Neuronal stem cell (in vitro differentiated cells): ENCODE results near the gene CIAO2A.

Source experiments
- DNase-seq: peaks from one replicate; pipeline ENCODE4 v3.0.0-alpha.2; 2013; ENCODE audit warnings: low spot score
- H2AFZ ChIP-seq: one replicate; pipeline ENCODE4 v1.6.1; 2013; ENCODE audit warnings: mild to moderate bottlenecking, low read length, inconsistent platforms
- H2AK5ac ChIP-seq: 2 replicates; pipeline ENCODE4 v1.6.1; 2013; ENCODE audit warnings: low read depth, mild to moderate bottlenecking, inconsistent platforms, low read length, moderate library complexity, mixed read lengths
- H2BK120ac ChIP-seq: 2 replicates; pipeline ENCODE4 v1.6.1; 2013; ENCODE audit warnings: low read depth, mild to moderate bottlenecking, inconsistent platforms, low read length, moderate library complexity, mixed read lengths
- H2BK12ac ChIP-seq: one replicate; pipeline ENCODE4 v1.6.1; 2013; ENCODE audit warnings: low read length, inconsistent platforms
- H2BK15ac ChIP-seq: 2 replicates; pipeline ENCODE4 v1.6.1; 2013; ENCODE audit warnings: mild to moderate bottlenecking, low read length, inconsistent platforms, mixed read lengths
- H2BK5ac ChIP-seq: one replicate; pipeline ENCODE4 v1.6.1; 2013; ENCODE audit warnings: inconsistent platforms, mild to moderate bottlenecking, low read length, moderate library complexity
- H3K14ac ChIP-seq: one replicate; pipeline ENCODE4 v1.6.1; 2013; ENCODE audit warnings: low read length, inconsistent platforms
- H3K18ac ChIP-seq: 2 replicates; pipeline ENCODE4 v1.6.1; 2013; ENCODE audit warnings: low read length, inconsistent platforms
- H3K23ac ChIP-seq: 2 replicates; pipeline ENCODE4 v1.6.1; 2013; ENCODE audit warnings: low read depth, mild to moderate bottlenecking, mixed read lengths, low read length, inconsistent platforms; ENCODE audit not compliant: poor library complexity
- H3K27ac ChIP-seq: replicated peaks from 3 replicates; pipeline ENCODE4 v1.5.1; 2013; ENCODE audit warnings: low read length, inconsistent platforms
- H3K27me3 ChIP-seq, 3 experiments: 2 replicates each; pipeline ENCODE4 v1.6.1; 2013; ENCODE audit warnings: low read length in 3 of 3, mild to moderate bottlenecking in 2 of 3, inconsistent platforms in 1 of 3, low read depth in 1 of 3, mixed read lengths in 1 of 3, moderate library complexity in 1 of 3; ENCODE audit not compliant: control insufficient read depth in 3 of 3, insufficient read depth in 3 of 3
- H3K36me3 ChIP-seq, 2 donors: replicated peaks in 1 of 2; 2 replicates each; pipeline ENCODE4 v1.6.1; 2013; ENCODE audit warnings: low read length in 2 of 2; ENCODE audit not compliant: control insufficient read depth in 2 of 2, insufficient read depth in 2 of 2
- H3K4ac ChIP-seq: 2 replicates; pipeline ENCODE4 v1.6.1; 2013; ENCODE audit warnings: inconsistent platforms, mild to moderate bottlenecking, low read length, moderate library complexity
- H3K4me1 ChIP-seq, 2 donors: 1 replicate in 1 of 2; 2 replicates in 1 of 2; pipeline ENCODE4 v1.6.1; 2013; ENCODE audit warnings: low read length in 2 of 2, low read depth in 1 of 2; ENCODE audit not compliant: control insufficient read depth in 2 of 2, insufficient read depth in 1 of 2
- H3K4me2 ChIP-seq: one replicate; pipeline ENCODE4 v1.6.1; 2013; ENCODE audit warnings: mild to moderate bottlenecking, low read length, inconsistent platforms; ENCODE audit not compliant: insufficient read depth, poor library complexity, severe bottlenecking
- H3K4me3 ChIP-seq, 2 donors: 2 replicates each; pipeline ENCODE4 v1.5.1; 2013; ENCODE audit warnings: low read length in 2 of 2, mild to moderate bottlenecking in 2 of 2, inconsistent platforms in 1 of 2, moderate library complexity in 1 of 2
- H3K79me1 ChIP-seq: one replicate; pipeline ENCODE4 v1.6.1; 2013; ENCODE audit warnings: low read depth, mild to moderate bottlenecking, inconsistent platforms, low read length, moderate library complexity
- H3K9ac ChIP-seq: one replicate; pipeline ENCODE4 v1.6.1; 2013; ENCODE audit warnings: mild to moderate bottlenecking, low read depth, low read length, inconsistent platforms; ENCODE audit not compliant: poor library complexity
- H3K9me3 ChIP-seq, 2 donors: replicated peaks in 1 of 2; 2 replicates each; pipeline versions ENCODE3 to v1.6.1; 2013; ENCODE audit warnings: low read length in 2 of 2, mild to moderate bottlenecking in 2 of 2, inconsistent platforms in 1 of 2, low read depth in 1 of 2, mixed read lengths in 1 of 2, moderate library complexity in 1 of 2; ENCODE audit not compliant: control insufficient read depth in 2 of 2, insufficient read depth in 1 of 2
- H4K8ac ChIP-seq: one replicate; pipeline ENCODE4 v1.6.1; 2013; ENCODE audit warnings: low read depth, mild to moderate bottlenecking, inconsistent platforms, low read length, moderate library complexity
- H4K91ac ChIP-seq: one replicate; pipeline ENCODE4 v1.6.1; 2013; ENCODE audit warnings: low read length, low read depth, mild to moderate bottlenecking, inconsistent platforms; ENCODE audit not compliant: poor library complexity
- WGBS, 2 donors: extraction: QIAGEN DNeasy Blood & Tissue Kit; methylation state at CpG; one replicate each; pipeline ENCODE4 v1.1.7; 2013; ENCODE audit warnings: missing lambda C conversion rate in 2 of 2, mixed read lengths in 1 of 2; ENCODE audit not compliant: insufficient read length in 2 of 2, insufficient replicate concordance in 1 of 2; ENCODE audit errors: extremely low coverage in 2 of 2; 5-methylcytosine and 5-hydroxymethylcytosine counted together

The CIAO2A gene

DNA sequence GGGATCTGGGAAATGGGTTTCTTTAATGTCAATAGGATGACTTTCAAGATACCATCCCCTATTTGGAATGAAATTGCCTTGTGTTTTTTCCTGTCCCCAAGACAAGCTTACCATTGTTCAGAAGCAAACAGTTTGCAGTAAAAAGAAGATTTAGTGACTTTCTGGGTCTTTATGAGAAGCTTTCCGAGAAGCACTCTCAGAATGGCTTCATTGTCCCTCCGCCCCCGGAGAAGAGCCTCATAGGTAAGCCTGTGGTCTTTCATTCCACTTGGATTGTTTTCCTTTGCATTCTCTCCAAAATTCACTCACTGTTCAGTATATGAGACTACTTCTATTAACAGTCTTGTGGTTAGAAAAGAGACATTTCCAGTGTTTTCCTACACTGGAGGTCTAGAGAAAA is 32.3 kb upstream of the CIAO2A start:
- Histone ChIP-seq H3K4ac (no peak overlapping the region), H2BK5ac (no peak overlapping the region), H3K4me2 (no peak overlapping the region), H3K27ac (no peak overlapping the region), H3K27me3 (no peaks in the 10 kb centered on the region), H3K9ac (no peak overlapping the region), H4K8ac (no peak overlapping the region), H4K91ac (no peak overlapping the region), H3K4me3 (no peak overlapping the region), H3K79me1 (no peaks in the 10 kb centered on the region), H2BK15ac (no peak overlapping the region), H2AFZ (no peak overlapping the region), H3K14ac (no peak overlapping the region), H3K9me3 (no peaks in the 10 kb centered on the region), H2AK5ac (no peak overlapping the region), H2BK120ac (no peak overlapping the region), H3K4me1 (no peaks in the 10 kb centered on the region), H2BK12ac (no peak overlapping the region), H3K23ac (no peak overlapping the region), H3K18ac (no peak overlapping the region), H3K36me3 (peaks cover 37 to 94% of the 10 kb centered on the region in 2 donors)
- no CpG with 5 or more reads among the region's 3 CpGs for WGBS, 2 donors
- no peak for DNase-seq

DNA sequence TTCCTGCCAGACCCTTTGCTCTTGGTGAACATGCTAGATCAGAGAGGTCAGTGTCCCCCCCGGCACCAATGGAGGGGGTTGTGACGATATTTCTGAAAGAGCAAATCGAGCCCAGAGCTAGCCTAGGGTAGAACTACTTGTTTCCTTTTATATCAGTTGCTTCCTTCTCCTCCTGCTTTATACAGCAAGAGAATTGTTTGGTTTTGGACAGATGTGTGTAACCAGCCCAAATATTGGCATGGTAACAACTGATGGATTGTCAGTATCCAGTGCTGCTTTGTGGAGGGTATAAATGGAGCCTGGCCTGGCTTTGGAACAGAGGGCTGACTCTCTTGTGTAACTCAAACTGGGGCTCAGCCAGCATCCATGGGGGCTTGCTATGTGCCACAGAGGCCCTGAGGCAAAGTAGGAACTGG is 29.3 kb upstream of the CIAO2A start:
- Histone ChIP-seq H3K23ac (no peak overlapping the region), H3K36me3 (peaks cover 33 to 95% of the 10 kb centered on the region in 2 donors)
- no CpG with 5 or more reads among the region's 3 CpGs for WGBS, 2 donors

GRCh38 chr15:64122444-64122843 is 28.8 kb upstream of the CIAO2A start:
- Histone ChIP-seq H4K91ac (no peak overlapping the region), H3K14ac (no peak overlapping the region), H3K79me1 (no peaks in the 10 kb centered on the region), H3K36me3 (peaks cover 29 to 95% of the 10 kb centered on the region in 2 donors), H2AFZ (no peak overlapping the region), H2BK15ac (no peak overlapping the region), H2BK12ac (no peak overlapping the region), H3K4ac (no peak overlapping the region), H3K4me1 (no peaks in the 10 kb centered on the region), H3K4me2 (no peak overlapping the region), H3K27ac (no peak overlapping the region), H2BK5ac (no peak overlapping the region), H3K9ac (no peak overlapping the region), H3K9me3 (no peaks in the 10 kb centered on the region), H3K18ac (no peak overlapping the region), H3K23ac (no peak overlapping the region), H3K27me3 (no peaks in the 10 kb centered on the region), H3K4me3 (peak overlapping the region in 1 of 2 donors; percentile 60), H4K8ac (no peak overlapping the region), H2BK120ac (no peak overlapping the region), H2AK5ac (no peak overlapping the region)
- no peak for DNase-seq
- no CpG with 5 or more reads among the region's 1 CpG for whole genome bisulfite sequencing, 2 donors

More for the DNA sequence above, 29.3 kb upstream of the CIAO2A start:
- H3K9ac ChIP-seq = no peak overlapping the region
- no peak overlapping the region for H2BK120ac ChIP-seq
- no peak for DNase-seq
- H3K4me2 ChIP-seq = no peak overlapping the region
- H2AK5ac ChIP-seq = no peak overlapping the region
- no peak overlapping the region for H2BK15ac ChIP-seq
- H3K4ac ChIP-seq = no peak overlapping the region
- H4K91ac ChIP-seq = no peak overlapping the region
- H3K18ac ChIP-seq = no peak overlapping the region
- H2BK5ac ChIP-seq = no peak overlapping the region
- H4K8ac ChIP-seq = no peak overlapping the region
- H3K27me3 ChIP-seq = no peaks in the 10 kb centered on the region
- H3K4me3 ChIP-seq = no peak overlapping the region
- H3K79me1 ChIP-seq = no peaks in the 10 kb centered on the region
- H3K9me3 ChIP-seq = no peaks in the 10 kb centered on the region
- H2BK12ac ChIP-seq = no peak overlapping the region
- H2AFZ ChIP-seq = no peak overlapping the region
- no peaks in the 10 kb centered on the region for H3K4me1 ChIP-seq
- H3K14ac ChIP-seq = no peak overlapping the region
- no peak overlapping the region for H3K27ac ChIP-seq

DNA sequence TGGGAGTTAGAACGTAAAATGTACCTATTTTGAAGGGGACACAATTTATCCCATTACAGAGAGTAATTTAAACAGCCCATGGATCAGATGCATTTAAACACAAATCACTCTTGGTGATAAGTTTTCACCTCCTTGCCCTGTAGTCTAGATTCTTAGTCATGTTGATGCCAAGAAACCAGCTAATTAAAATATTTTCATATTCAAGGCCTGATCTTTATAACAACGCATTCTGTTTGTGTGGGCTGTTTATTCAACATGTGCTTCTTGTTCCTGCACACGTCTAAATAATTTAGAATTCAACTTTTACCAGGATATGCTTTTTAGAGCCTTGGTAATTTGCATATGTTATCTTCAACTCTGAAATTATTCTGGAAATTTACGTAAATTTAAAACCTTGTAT is 28.0 kb upstream of the CIAO2A start:
- H3K23ac ChIP-seq = no peak overlapping the region
- H3K36me3 ChIP-seq = peaks cover 21 to 95% of the 10 kb centered on the region in 2 donors
- H3K4me3 ChIP-seq = no peak overlapping the region
- H4K8ac ChIP-seq = no peak overlapping the region
- no peaks in the 10 kb centered on the region for H3K4me1 ChIP-seq
- no peaks in the 10 kb centered on the region for H3K79me1 ChIP-seq
- H3K4me2 ChIP-seq = no peak overlapping the region
- H3K9me3 ChIP-seq = no peaks in the 10 kb centered on the region
- H3K27me3 ChIP-seq = no peaks in the 10 kb centered on the region
- H2BK12ac ChIP-seq = no peak overlapping the region
- no peak overlapping the region for H2BK15ac ChIP-seq
- no peak overlapping the region for H2AFZ ChIP-seq
- no peak overlapping the region for H3K18ac ChIP-seq
- no peak overlapping the region for H3K27ac ChIP-seq
- no peak overlapping the region for H4K91ac ChIP-seq
- no CpG with 5 or more reads among the region's 4 CpGs for WGBS, 2 donors
- H2BK5ac ChIP-seq = no peak overlapping the region
- no peak for DNase-seq
- no peak overlapping the region for H3K9ac ChIP-seq
- H3K4ac ChIP-seq = no peak overlapping the region
- no peak overlapping the region for H3K14ac ChIP-seq
- no peak overlapping the region for H2AK5ac ChIP-seq
- H2BK120ac ChIP-seq = no peak overlapping the region
